Muscle of back (tissue), 13 donors: ENCODE data around the gene ISL1. TPM values are rescaled to one million over a fixed set of nuclear protein-coding genes. Genes with fewer than 3 reads are reported as not detected.

ENCODE experiments used
- DNase-seq, 3 donors: peaks; one replicate each; pipeline versions ENCODE4 v3.0.0 to v3.0.0-alpha.2; 2013
- long read RNA-seq, 9 donors: transcript quantifications; one replicate each; lab custom pipeline, GENCODE V29; 2026
- polyA plus RNA-seq, 10 donors: library from polyadenylated mRNA; unstranded; fragments of 120-200 nt; gene quantifications; one replicate each; pipeline ENCODE4 v1.2.1, GENCODE V29; 2013; ENCODE audit not compliant: insufficient read length in 10 of 10

The ISL1 gene
- under 1 TPM in 6 of 10 donors, not detected in 4; 0.08 to 0.50 (median 0.24) TPM for polyA plus RNA-seq
- long read RNA-seq, donor 1, partial matches to known transcripts = 0 of 1 reads
- long read RNA-seq, donor 1, other reads (novel, unspliced or antisense) = 0 of 1 reads
- long read RNA-seq, donor 2 = 0 reads
- long read RNA-seq, donor 3 = 0 reads
- long read RNA-seq, donor 4 = 0 reads
- long read RNA-seq, donor 5 = 0 reads
- long read RNA-seq, donor 6 = 0 reads
- long read RNA-seq, donor 7 = 0 reads
- long read RNA-seq, donor 8 = 0 reads
- long read RNA-seq, donor 9 = 0 reads

DNA sequence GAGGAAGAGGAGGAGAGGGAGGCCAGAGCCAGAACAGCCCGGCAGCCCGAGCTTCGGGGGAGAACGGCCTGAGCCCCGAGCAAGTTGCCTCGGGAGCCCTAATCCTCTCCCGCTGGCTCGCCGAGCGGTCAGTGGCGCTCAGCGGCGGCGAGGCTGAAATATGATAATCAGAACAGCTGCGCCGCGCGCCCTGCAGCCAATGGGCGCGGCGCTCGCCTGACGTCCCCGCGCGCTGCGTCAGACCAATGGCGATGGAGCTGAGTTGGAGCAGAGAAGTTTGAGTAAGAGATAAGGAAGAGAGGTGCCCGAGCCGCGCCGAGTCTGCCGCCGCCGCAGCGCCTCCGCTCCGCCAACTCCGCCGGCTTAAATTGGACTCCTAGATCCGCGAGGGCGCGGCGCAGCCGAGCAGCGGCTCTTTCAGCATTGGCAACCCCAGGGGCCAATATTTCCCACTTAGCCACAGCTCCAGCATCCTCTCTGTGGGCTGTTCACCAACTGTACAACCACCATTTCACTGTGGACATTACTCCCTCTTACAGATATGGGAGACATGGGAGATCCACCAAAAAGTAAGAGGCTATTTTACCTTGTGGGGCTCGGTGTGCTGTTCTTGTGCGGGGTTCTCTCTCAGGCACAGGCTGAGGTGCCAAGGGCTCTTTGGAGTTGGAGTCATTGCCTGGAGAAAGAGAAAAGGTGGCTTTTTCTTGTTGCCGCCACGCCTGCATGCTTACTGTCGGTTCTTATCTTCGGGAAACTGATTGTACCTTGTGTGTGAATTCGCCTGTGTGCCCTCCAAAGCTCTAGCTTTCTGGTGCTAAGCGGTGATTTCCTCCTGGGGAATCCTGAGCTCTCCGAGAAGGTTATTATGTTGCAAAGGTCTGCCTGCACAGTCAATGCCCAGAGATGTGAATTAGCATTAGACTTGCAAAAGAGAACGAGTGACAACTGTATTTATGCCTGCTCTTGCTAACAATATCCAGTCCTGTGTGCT, at the start of gene ISL1:
ISL1 (plus strand) TSS at position 318 of the 991 bp plus-strand sequence; CDS start at position 542, 224 bp downstream.
- DNase-seq = peak; percentile 68 to 92 (median 84)

GRCh38 chr5:51336878-51337277, 46.4 kb upstream of the ISL1 start:
- DNase-seq = no peak

DNA sequence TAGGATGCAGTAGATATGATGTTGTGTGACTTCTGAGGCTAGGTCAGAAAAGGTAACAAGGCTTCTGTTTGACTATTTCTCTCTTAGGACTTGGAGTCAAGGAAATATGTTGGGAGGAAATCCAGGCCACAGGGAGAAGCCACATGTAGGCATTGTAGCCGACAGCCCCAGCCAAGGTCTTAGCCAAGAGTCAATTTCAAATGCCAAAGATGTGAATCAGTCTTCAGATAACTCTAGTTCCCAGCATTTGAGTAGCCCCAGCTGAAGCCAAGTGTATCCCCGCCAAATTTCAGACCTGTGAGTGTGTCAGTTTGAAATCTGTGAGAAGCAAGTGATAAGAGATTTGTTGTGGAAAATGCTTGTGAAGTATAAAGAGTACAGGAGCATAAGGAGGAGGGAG, 38.1 kb upstream of the ISL1 start:
- no peak for DNase-seq

GRCh38 chr5:51347157-51347556, 36.1 kb upstream of the ISL1 start:
- DNase-seq = no peak

DNA sequence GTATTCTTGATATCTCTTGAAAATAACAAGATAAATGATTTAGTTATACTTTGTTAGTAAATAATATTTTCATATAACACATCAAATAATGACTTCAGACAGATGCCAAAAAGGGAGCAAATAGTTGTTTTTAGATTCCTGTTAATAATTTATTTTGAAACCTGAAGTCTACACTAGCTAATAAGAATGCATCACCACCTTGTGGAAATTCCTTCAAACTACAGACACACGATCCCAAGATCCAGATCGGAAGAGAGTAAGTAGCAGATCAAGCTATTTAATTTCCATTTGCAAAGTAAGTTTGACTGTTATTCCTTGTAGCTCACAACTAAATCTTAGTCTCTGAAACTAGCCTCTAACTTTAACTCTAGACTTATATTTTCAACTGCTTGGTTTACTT, 35.5 kb upstream of the ISL1 start:
- DNase-seq = no peak

GRCh38 chr5:51371052-51371451, 12.2 kb upstream of the ISL1 start:
- no peak for DNase-seq

- DNase-seq = no peak
Measured at GRCh38 chr5:51373880-51374523, 9.2 kb upstream of the ISL1 start.

DNA sequence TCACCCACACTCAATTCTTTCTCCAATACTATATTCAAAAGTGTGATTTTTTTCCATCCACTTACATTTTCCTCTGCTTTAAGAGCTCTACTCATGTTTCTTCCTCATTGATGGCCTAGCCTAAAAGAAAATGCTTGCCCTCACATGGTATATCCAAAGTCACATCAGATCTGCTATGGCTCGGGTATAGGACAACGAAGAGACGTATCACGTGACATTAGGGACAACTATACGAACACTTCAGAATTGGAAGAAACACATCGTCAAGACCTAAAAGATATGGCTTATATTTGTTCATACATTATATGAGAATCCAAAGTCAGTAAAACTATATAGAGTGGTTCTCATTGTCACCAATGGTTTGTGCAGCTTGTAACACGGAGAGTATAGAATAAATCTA, 8.2 kb upstream of the ISL1 start:
- DNase-seq = no peak

GRCh38 chr5:51376509-51376908, 6.7 kb upstream of the ISL1 start:
- no peak for DNase-seq

DNA sequence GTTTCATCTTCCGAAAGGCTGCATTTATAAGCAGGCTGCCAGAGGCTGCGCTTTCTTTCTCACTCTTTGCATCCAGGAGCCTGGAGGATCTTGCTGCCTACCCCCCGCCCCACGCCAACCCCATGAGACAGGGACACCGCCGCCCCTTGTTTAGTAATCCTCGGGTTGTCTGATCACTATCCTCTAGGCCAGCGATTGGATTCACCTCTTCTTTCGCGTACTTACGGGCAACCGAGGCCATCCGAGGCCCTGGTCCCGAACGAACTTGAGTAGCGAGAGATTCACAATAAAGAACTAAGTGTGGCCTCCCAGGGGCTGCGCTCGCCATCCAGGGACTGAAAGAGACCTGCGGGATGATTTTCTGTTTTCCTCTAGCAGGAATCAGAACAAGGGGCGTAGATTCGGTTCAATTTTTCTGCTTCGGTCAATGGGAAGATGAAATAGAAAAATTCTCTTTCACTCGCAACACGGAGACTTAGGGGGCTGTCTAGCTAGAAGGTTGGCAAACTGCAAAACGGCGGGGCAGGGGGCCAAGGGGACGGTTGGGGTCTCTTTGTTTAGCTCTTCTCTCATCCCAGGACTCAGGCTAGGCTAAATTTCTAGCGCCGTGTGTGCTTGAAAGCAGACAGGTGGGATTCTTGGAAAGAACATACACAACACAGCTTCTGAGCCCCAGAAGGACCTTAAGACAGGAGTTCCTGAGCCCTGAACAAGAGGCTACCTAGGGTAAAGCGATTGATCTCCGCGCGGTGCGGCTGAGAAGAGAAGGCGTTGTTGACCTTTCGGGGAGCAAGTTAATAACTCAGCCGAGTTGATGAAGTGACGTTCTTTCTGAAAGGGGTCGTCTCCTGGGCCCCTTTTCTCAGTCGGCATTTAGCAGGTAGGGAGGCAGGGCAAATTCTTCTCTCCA, 5.8 kb upstream of the ISL1 start:
- no peak for DNase-seq

DNA sequence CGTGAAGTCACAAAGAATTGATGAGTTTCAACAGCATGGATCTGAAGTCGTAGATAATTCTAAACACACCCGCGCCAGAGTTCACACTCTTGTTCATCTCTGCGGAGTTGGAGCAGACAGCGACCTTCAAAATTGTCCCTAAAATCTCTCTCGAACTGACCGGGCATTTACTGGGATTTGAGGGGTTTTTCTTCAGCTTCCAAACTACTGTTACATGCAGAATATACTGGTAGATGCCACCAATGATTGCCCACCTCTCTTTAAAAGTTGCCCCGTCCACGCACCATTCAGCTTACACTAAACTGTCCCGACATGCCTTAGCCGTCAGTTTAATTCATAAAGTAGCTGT, 5.2 kb upstream of the ISL1 start:
- DNase-seq = no peak

DNA sequence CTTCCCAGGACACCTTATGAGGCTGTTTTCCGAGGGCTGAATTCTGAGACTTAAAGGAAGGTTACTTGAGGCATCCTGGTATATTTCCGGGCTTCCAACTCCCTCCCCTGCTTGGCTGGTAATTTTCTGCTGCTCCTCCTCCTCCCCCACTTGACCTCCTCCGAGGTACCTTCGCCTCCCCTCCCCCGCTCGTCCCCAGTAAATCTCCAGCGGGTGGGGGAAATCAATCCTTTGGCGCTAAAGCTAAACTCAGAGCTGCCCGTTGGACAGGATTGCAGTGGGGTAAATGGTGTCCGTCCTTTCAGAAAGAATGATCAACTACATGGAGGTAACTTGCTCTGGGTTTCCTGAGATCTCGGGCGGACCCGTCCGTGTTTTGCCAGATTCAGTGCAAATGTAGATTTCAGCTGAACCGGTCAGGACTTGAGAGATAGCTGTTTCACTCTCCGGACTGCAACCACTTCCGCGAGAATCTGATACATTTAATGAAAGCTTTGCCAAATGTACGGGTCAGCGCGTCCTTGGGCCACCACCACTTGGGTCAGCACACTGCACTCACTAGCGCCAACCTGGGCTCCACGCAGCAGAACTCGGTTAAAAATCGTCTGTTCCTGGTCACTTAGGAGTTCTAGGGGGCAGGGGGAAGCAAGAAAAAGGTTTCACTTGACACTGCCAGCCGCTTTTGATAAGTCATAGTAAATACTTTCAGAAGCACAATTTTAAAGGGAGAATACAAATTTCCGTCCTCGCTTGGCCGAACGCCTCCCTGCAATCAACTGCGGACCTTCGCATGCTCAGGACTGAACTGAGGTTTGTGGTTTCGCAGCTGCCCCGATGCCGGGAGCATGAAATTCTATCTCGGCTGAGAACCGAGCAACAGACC, 4.6 kb upstream of the ISL1 start:
- DNase-seq = peak in 1 of 3 donors; percentile 52

DNA sequence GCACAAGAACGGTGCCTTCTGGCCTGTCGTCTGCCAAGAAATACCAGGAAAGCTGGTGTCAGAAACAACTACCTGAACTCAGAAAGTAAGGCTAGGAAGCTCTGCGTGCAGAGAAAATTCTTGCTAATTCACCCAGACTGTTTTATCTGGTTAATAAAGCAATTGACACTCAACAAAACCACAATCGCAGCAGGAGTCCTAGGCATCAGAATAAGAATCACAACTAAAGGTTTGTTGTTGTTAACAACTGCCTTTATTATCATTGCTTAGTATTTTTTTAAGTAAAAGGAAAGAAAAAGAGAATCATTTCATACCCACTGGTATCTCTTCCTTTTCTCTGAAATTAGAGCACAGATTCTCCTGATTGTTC, 3.9 kb upstream of the ISL1 start:
- no peak for DNase-seq

- peak in 1 of 3 donors; percentile 53 for DNase-seq
Measured at GRCh38 chr5:51380603-51381207, 2.5 kb upstream of the ISL1 start.

- peak in 1 of 3 donors; percentile 39 for DNase-seq
Measured at GRCh38 chr5:51381761-51382474, 1.3 kb upstream of the ISL1 start.

DNA sequence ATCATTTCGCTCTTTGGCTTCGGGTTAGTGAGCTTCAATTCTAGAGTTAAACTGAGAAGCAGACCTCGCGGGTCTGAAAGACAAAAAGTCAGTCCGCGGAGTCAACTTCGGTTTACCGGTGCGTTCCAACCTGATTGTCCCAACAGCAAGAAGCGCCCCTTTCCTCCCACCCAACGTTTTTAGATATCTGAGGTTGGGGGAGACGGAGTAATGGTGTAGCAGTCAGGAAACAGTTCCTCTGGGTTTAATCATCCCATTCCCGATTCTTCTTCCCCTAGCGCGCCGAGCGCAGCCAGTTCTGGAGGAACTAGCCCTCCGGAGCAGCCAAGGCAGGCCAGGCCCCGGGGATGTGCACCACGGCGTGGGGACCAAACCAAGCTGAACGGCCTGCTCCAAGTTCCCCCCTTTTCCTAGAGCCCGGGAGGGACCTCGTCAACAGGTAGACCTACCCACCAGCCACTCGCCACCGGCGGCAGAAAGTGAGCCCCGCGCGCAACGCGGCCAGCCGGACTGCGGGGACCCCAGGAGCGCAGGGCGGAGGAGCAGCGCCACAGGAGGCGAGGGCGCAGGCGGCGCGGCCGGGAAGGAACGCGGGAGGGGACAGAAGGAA, 622 bp upstream of the ISL1 start:
- no peak for DNase-seq

GRCh38 chr5:51384281-51384840, 1.1 kb downstream of the ISL1 start:
- DNase-seq = peak in 1 of 3 donors; percentile 27

GRCh38 chr5:51385216-51385615, 2.0 kb downstream of the ISL1 start:
- no peak for DNase-seq
